ENCODE results near the gene C9orf72.

Gene C9orf72

DNA sequence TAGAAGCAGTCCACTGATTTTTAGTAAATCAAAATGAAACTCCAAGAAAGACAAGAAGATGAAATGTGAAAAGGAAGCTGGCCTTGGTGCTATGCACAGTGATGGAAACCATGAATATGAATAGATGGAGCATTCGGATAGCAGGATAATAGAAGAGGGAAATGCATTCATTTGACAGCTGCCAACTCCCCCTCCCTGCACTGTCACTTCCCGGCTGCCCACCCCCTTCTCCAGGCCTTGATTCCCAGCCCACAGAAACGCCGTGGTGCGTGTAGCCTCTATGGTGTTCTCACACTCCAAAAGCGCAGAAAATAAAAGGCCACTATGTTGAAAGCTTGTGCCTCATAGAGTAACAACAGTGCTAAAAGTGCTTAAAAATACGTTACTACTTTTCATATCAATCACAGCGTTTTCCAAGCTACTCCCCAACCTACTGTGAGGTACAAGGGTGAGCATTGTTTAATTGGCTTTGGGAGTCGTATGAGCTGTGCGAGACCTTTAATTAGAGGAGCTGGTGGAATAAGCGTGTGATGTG is 75.3 kb downstream of the C9orf72 start:
- Histone ChIP-seq H3K9me3 (ENCODE audit: low read depth, low read length) (no peaks in the 10 kb centered on the region), H3K9ac (ENCODE audit: insufficient read length) (no peak overlapping the region), H3K36me3 (ENCODE audit: insufficient read depth, low read length) (no peaks in the 10 kb centered on the region), H3K27ac (no peak overlapping the region), H3K4me3 (no peak overlapping the region)
- TF ChIP-seq FOXP2 (optimal IDR thresholded peaks at IDR 0.05; ENCODE audit: control extremely low read depth, extremely low read length, insufficient read depth) (no peak), EZH2 (IDR thresholded peaks at IDR 0.05) (no peak), POLR2AphosphoS5 (IDR thresholded peaks at IDR 0.05; ENCODE audit: borderline replicate concordance, low read depth, low read length) (no peak)
- DNase-seq (ENCODE audit: low read depth, low spot score) = no peak

All from SK-N-MC (cell line).